Endothelial cell of umbilical vein (primary cell): Measurements from ENCODE around the gene PPP1CA. TPM values are rescaled to one million over a fixed set of nuclear protein-coding genes. Genes with fewer than 3 reads are reported as not detected.

Experiments
- BruUV-seq: library from RNA; stranded (reverse); fragments of 400-500 nt; replicated peaks from 2 replicates; lab custom pipeline; 2021; lab: Mats Ljungman, UMichigan
- CTCF ChIA-PET: fragments of 300-600, 350-600 bp; sonication (Branson Sonifier 250); formaldehyde crosslinking; loops from one replicate; lab custom pipeline; 2021; ENCODE audit warnings: antibody characterized with exemption, inconsistent platforms; lab: Charles Lee
- POLR2A ChIA-PET: fragments of 300-600, 350-600 bp; sonication (Branson Sonifier 250); formaldehyde crosslinking; loops from one replicate; lab custom pipeline; 2021; ENCODE audit warnings: antibody characterized with exemption, inconsistent platforms; lab: Charles Lee
- DNase-seq: peaks from one replicate; pipeline ENCODE4 v3.0.0-alpha.2; 2011; ENCODE audit warnings: low read depth, low spot score
- FAIRE-seq: peaks from 2 replicates; lab custom pipeline; 2011; peaks lifted over from hg19 to GRCh38; lab: Jason Lieb, UNC
- H2AFZ ChIP-seq: 2 replicates; pipeline ENCODE4 v1.6.0; 2012; ENCODE audit warnings: low read depth, low read length, control low read depth, inconsistent platforms
- H3K27ac ChIP-seq: 2 replicates; pipeline ENCODE4 v1.5.1; 2011; ENCODE audit warnings: low read depth, mild to moderate bottlenecking, control low read depth, low read length, moderate library complexity; ENCODE audit not compliant: insufficient read depth
- H3K27me3 ChIP-seq, 2 experiments: 2 replicates each; pipeline versions ENCODE4 v1.6.0 to v1.6.1; 2011; ENCODE audit warnings: low read length in 2 of 2, mixed read lengths in 1 of 2; ENCODE audit not compliant: control insufficient read depth in 2 of 2, insufficient read depth in 2 of 2
- H3K36me3 ChIP-seq, 2 experiments: 2 replicates in 1 of 2; 3 replicates in 1 of 2; pipeline ENCODE4 v1.5.1; 2011; ENCODE audit warnings: low read length in 2 of 2, mild to moderate bottlenecking in 1 of 2, moderate library complexity in 1 of 2; ENCODE audit not compliant: control insufficient read depth in 2 of 2, insufficient read depth in 2 of 2; ENCODE audit errors: extremely low read depth in 1 of 2
- H3K4me1 ChIP-seq: 3 replicates; pipeline ENCODE4 v1.5.1; 2011; ENCODE audit warnings: mild to moderate bottlenecking, low read length; ENCODE audit not compliant: control insufficient read depth, insufficient read depth; ENCODE audit errors: extremely low read depth
- H3K4me2 ChIP-seq: 2 replicates; pipeline ENCODE4 v1.6.1; 2011; ENCODE audit warnings: low read length, control low read depth, mixed read lengths; ENCODE audit not compliant: insufficient read depth
- H3K4me3 ChIP-seq, 3 experiments: fragments of 200-600 bp in 1 of 3; sonication (generic), shearing (Covaris generic) in 1 of 3; replicated peaks in 1 of 3; 2 replicates each; pipeline ENCODE4 v1.5.1; 2011 to 2016; ENCODE audit warnings: control low read depth in 3 of 3, low read length in 3 of 3, mild to moderate bottlenecking in 2 of 3, inconsistent platforms in 1 of 3, low read depth in 1 of 3, moderate library complexity in 1 of 3; ENCODE audit not compliant: insufficient read depth in 1 of 3
- H3K79me2 ChIP-seq: 2 replicates; pipeline ENCODE4 v1.6.0; 2012; ENCODE audit warnings: low read length, inconsistent platforms; ENCODE audit not compliant: control insufficient read depth, insufficient read depth
- H3K9ac ChIP-seq: replicated peaks from 2 replicates; pipeline ENCODE3; 2011; ENCODE audit warnings: low read length, control low read depth; ENCODE audit not compliant: insufficient read depth; ENCODE audit errors: extremely low read depth
- H3K9me1 ChIP-seq: replicated peaks from 3 replicates; pipeline ENCODE4 v1.6.0; 2011; ENCODE audit warnings: mild to moderate bottlenecking, low read length; ENCODE audit not compliant: control insufficient read depth, insufficient read depth; ENCODE audit errors: extremely low read depth
- H3K9me3 ChIP-seq: replicated peaks from 2 replicates; pipeline ENCODE4 v1.5.1; 2012; ENCODE audit warnings: low read length, inconsistent platforms; ENCODE audit not compliant: control insufficient read depth, insufficient read depth
- H4K20me1 ChIP-seq: replicated peaks from 2 replicates; pipeline ENCODE3; 2011; ENCODE audit warnings: mild to moderate bottlenecking, low read length; ENCODE audit not compliant: control insufficient read depth, insufficient read depth; ENCODE audit errors: extremely low read depth
- EZH2 ChIP-seq: IDR thresholded peaks from 2 replicates; pipeline ENCODE4 v1.6.1; 2012; ENCODE audit warnings: borderline replicate concordance, low read depth, mild to moderate bottlenecking, moderate library complexity, low read length, inconsistent platforms; ENCODE audit not compliant: severe bottlenecking
- FOS ChIP-seq: IDR thresholded peaks from 2 replicates; pipeline ENCODE4 v1.6.1; 2011; ENCODE audit warnings: mild to moderate bottlenecking, low read length, moderate library complexity, borderline replicate concordance; ENCODE audit not compliant: insufficient read depth
- POLR2A ChIP-seq: IDR thresholded peaks from 2 replicates; pipeline ENCODE4 v1.6.1; 2012; ENCODE audit warnings: low read depth, mild to moderate bottlenecking, control low read depth, low read length
- POLR2AphosphoS5 ChIP-seq: IDR thresholded peaks from 2 replicates; pipeline ENCODE4 v1.6.1; 2012; ENCODE audit warnings: low read depth, mild to moderate bottlenecking, control low read depth, low read length, moderate library complexity; ENCODE audit not compliant: insufficient read depth
- dilution Hi-C: fragments of 300-500 bp; cut with MboI; formaldehyde crosslinking; loops from one replicate; pipeline ENCODE4 v1.15.0; 2019; ENCODE audit warnings: low sequenced_read_pairs; ENCODE audit not compliant: extremely low pct_ligation_motif_present
- intact Hi-C: fragments of 100-400 bp; cut with micrococcal nuclease; formaldehyde crosslinking; loops from one replicate; pipeline ENCODE4 v1.10.0; 2022
- polyA plus RNA-seq, 4 experiments: library from polyadenylated mRNA; depleted of rRNA in 3 of 4; stranded (reverse) in 3 of 4; unstranded in 1 of 4; fragments of >200 nt; gene quantifications; 2 replicates each; pipeline versions ENCODE4 v1.2.1 to v1.2.3, GENCODE V29; 2011 to 2012; ENCODE audit warnings: missing spikeins in 1 of 4
- total RNA-seq: library from RNA; stranded (reverse); gene quantifications from 2 replicates; pipeline ENCODE4 v1.2.3, GENCODE V29; 2021
- TF ChIP-seq, protein P1 (sequence below): IDR thresholded peaks from 2 replicates; pipeline ENCODE4 v1.6.1; 2011; ENCODE audit not compliant: insufficient read depth, insufficient read length

Gene PPP1CA
- total and polyA plus RNA-seq, 2 donors (not counting 3 experiments of a cell fraction or from before 2014, with no cell fraction given) = 192 to 419 TPM

- Histone ChIP-seq H3K79me2 (peaks cover 14% of the 10 kb centered on the region), H3K4me2 (peak within 1 kb of the TSS; percentile 64), H3K27me3 (peaks cover 0 to 3% of the 10 kb centered on the region in 2 experiments), H3K4me1 (peaks cover 38% of the 10 kb centered on the region), H3K4me3 (peak within 1 kb of the TSS; percentile 51 to 86 (median 64)), H2AFZ (peak within 1 kb of the TSS; percentile 30), H4K20me1 (no peaks in the 10 kb centered on the region), H3K9me3 (no peaks in the 10 kb centered on the region), H3K27ac (peak within 1 kb of the TSS; percentile 63), H3K9ac (peak within 1 kb of the TSS; percentile 67), H3K36me3 (no peaks in the 10 kb centered on the region), H3K9me1 (no peaks in the 10 kb centered on the region)
- FAIRE-seq (peak; percentile 59), DNase-seq (no peak)
- TF ChIP-seq EZH2 = no peak
- TF ChIP-seq POLR2AphosphoS5 = no peak
- TF ChIP-seq FOS = no peak
- TF ChIP-seq, protein P1, sequence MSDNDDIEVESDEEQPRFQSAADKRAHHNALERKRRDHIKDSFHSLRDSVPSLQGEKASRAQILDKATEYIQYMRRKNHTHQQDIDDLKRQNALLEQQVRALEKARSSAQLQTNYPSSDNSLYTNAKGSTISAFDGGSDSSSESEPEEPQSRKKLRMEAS = no peak
- peak; percentile 72 for TF ChIP-seq POLR2A
- BruUV-seq = TSS peak; percentile 38
- dilution Hi-C loops (no loop called here), intact Hi-C loops (no loop called here)
- CTCF ChIA-PET = interaction anchor here (0.7 to 19.7 kb wide), 8 partner anchors 8 to 313 kb away, joined by 3 to 1051 read pairs (median 9); partner anchors contain the start of genes POLD4 and PPP1CA
- POLR2A ChIA-PET = interaction anchor here (0.6 to 1.4 kb wide), 2 partner anchors 9 to 16 kb away, joined by 3 read pairs; no protein-coding TSS in a partner anchor
Measured at GRCh38 chr11:67372993-67373647, 28.5 kb downstream of the PPP1CA start, which contains the start of gene CLCF1. TSS of gene CLCF1 (minus strand) at chr11:67373598. CDS start at chr11:67373539, 59 bp downstream.
